GM12878 (cell line): ENCODE measurements around the gene C1orf21. TPM values are rescaled to one million over a fixed set of nuclear protein-coding genes. Genes with fewer than 3 reads are reported as not detected.

Source experiments
- ATAC-seq: fragments of 200-7000 bp; cut with Tn5 transposase; 3 replicates; pipeline ENCODE4 v1.9.1; 2020; ENCODE audit warnings: mild to moderate bottlenecking, moderate library complexity
- BruUV-seq: library from RNA; stranded (reverse); fragments of 400-500 nt; replicated peaks from 2 replicates; lab custom pipeline; 2021; lab: Mats Ljungman, UMichigan
- CTCF ChIA-PET: fragments of 300-600 bp; sonication (Branson Sonifier 250); formaldehyde crosslinking; extraction: SDS; loops from one replicate; lab custom pipeline; 2021; ENCODE audit warnings: inconsistent platforms; lab: Yijun Ruan, JAX
- POLR2A ChIA-PET: fragments of 350-600 bp; formaldehyde crosslinking; extraction: SDS; loops from one replicate; lab custom pipeline; 2021; ENCODE audit warnings: inconsistent platforms; lab: Charles Lee
- RAD21 ChIA-PET: fragments of 300-600 bp; sonication (Branson Sonifier 250); formaldehyde crosslinking; loops from one replicate; lab custom pipeline; 2023; ENCODE audit warnings: antibody characterized with exemption; ENCODE audit not compliant: unreplicated experiment; lab: Charles Lee
- SMC1A ChIA-PET: fragments of 300-600 bp; sonication (Branson Sonifier 250); formaldehyde crosslinking; loops from one replicate; lab custom pipeline; 2023; ENCODE audit not compliant: unreplicated experiment, uncharacterized antibody; lab: Charles Lee
- DNase-seq: peaks from one replicate; pipeline ENCODE4 v3.0.0-alpha.2; 2011; ENCODE audit warnings: low read depth, low spot score
- FAIRE-seq: peaks from 3 replicates; lab custom pipeline; 2011; peaks lifted over from hg19 to GRCh38; lab: Jason Lieb, UNC
- H2AFZ ChIP-seq: 2 replicates; pipeline ENCODE4 v1.6.0; 2011; ENCODE audit warnings: low read depth, low read length, control low read depth; ENCODE audit not compliant: control insufficient read depth
- H3K27ac ChIP-seq: 2 replicates; pipeline ENCODE4 v1.5.1; 2011; ENCODE audit warnings: control low read depth; ENCODE audit not compliant: control insufficient read depth, insufficient read depth
- H3K27me3 ChIP-seq, 2 experiments: replicated peaks in 1 of 2; 2 replicates each; pipeline versions ENCODE4 v1.6.0 to v1.6.1; 2011; ENCODE audit warnings: low read length in 1 of 2; ENCODE audit not compliant: control insufficient read depth in 2 of 2, insufficient read depth in 2 of 2
- H3K36me3 ChIP-seq, 2 experiments: 2 replicates each; pipeline ENCODE4 v1.5.1; 2011; ENCODE audit warnings: low read length in 1 of 2; ENCODE audit not compliant: control insufficient read depth in 2 of 2, insufficient read depth in 2 of 2
- H3K4me1 ChIP-seq: 2 replicates; pipeline ENCODE4 v1.6.1; 2011; ENCODE audit warnings: mild to moderate bottlenecking, low read length, moderate library complexity, mixed read lengths; ENCODE audit not compliant: control insufficient read depth, insufficient read depth
- H3K4me2 ChIP-seq: 2 replicates; pipeline ENCODE4 v1.6.0; 2011; ENCODE audit warnings: control low read depth; ENCODE audit not compliant: control insufficient read depth, insufficient read depth
- H3K4me3 ChIP-seq: fragments of 200-600 bp; sonication (generic); 2 replicates; pipeline ENCODE4 v1.5.1; 2016
- H3K79me2 ChIP-seq: 2 replicates; pipeline ENCODE4 v1.6.0; 2011; ENCODE audit warnings: low read length; ENCODE audit not compliant: control insufficient read depth, insufficient read depth
- H3K9ac ChIP-seq: 2 replicates; pipeline ENCODE4 v1.8.0; 2011; ENCODE audit warnings: low read length, control low read depth, mixed read lengths; ENCODE audit not compliant: control insufficient read depth, insufficient read depth
- H3K9me3 ChIP-seq: replicated peaks from 3 replicates; pipeline ENCODE4 v1.5.1; 2011; ENCODE audit warnings: mild to moderate bottlenecking, low read length; ENCODE audit not compliant: control insufficient read depth, insufficient read depth
- H4K20me1 ChIP-seq: 2 replicates; pipeline ENCODE4 v1.6.0; 2011; ENCODE audit not compliant: control insufficient read depth, insufficient read depth
- ASH2L ChIP-seq: fragments of 300-600, 200-600 bp; sonication (generic); IDR thresholded peaks from 2 replicates; pipeline ENCODE4 v1.6.1; 2017; ENCODE audit warnings: low read depth, mild to moderate bottlenecking, borderline replicate concordance
- ATF7 ChIP-seq: fragments of 450-650 bp; IDR thresholded peaks from 2 replicates; pipeline ENCODE4 v1.6.1; 2016; ENCODE audit warnings: low read depth, mild to moderate bottlenecking
- BCLAF1 ChIP-seq: fragments of 450-650 bp; IDR thresholded peaks from 2 replicates; pipeline ENCODE4 v1.6.1; 2017; ENCODE audit warnings: antibody characterized with exemption, mild to moderate bottlenecking, moderate library complexity
- BRCA1 ChIP-seq: IDR thresholded peaks from 2 replicates; pipeline ENCODE4 v1.6.1; 2011; ENCODE audit warnings: low read depth, low read length, improper control_type of control experiment
- CEBPB ChIP-seq, 2 experiments: fragments of 150-350 bp in 1 of 2; IDR thresholded peaks; 2 replicates each; pipeline ENCODE4 v1.6.1; 2012 to 2014; ENCODE audit warnings: low read depth in 2 of 2, low read length in 2 of 2, borderline replicate concordance in 1 of 2, inconsistent platforms in 1 of 2
- ETV6 ChIP-seq, 2 experiments: fragments of 450-650 bp in 1 of 2; IDR thresholded peaks in 1 of 2; conservative IDR thresholded peaks in 1 of 2; 2 replicates each; pipeline ENCODE4 v1.6.1; 2014; ENCODE audit warnings: antibody characterized with exemption in 1 of 2, borderline replicate concordance in 1 of 2, low read depth in 1 of 2, mild to moderate bottlenecking in 1 of 2, moderate library complexity in 1 of 2
- EZH2 ChIP-seq: IDR thresholded peaks from 2 replicates; pipeline ENCODE4 v1.6.1; 2012; ENCODE audit warnings: low read depth, mild to moderate bottlenecking, control low read depth, inconsistent platforms, low read length, borderline replicate concordance; ENCODE audit not compliant: control insufficient read depth
- MTA3 ChIP-seq: IDR thresholded peaks from 2 replicates; pipeline ENCODE4 v1.6.1; 2012; ENCODE audit warnings: low read length, inconsistent platforms, borderline replicate concordance
- NFIC ChIP-seq: IDR thresholded peaks from 2 replicates; pipeline ENCODE4 v1.6.1; 2012; ENCODE audit warnings: low read depth, mild to moderate bottlenecking, inconsistent platforms, low read length, moderate library complexity
- NKRF ChIP-seq: fragments of 450-650 bp; conservative IDR thresholded peaks from 2 replicates; pipeline ENCODE4 v1.6.1; 2017; ENCODE audit warnings: mild to moderate bottlenecking, moderate library complexity
- POLR2A ChIP-seq: IDR thresholded peaks from 2 replicates; pipeline ENCODE4 v1.6.1; 2011; ENCODE audit warnings: low read depth, mild to moderate bottlenecking, low read length
- POLR2AphosphoS2 ChIP-seq: IDR thresholded peaks from 2 replicates; pipeline ENCODE4 v1.6.1; 2011; ENCODE audit warnings: low read depth, mild to moderate bottlenecking, low read length, improper control_type of control experiment, moderate library complexity
- RBBP5 ChIP-seq: fragments of 200-600 bp; sonication (generic); conservative IDR thresholded peaks from 2 replicates; pipeline ENCODE4 v1.6.1; 2016
- RFX5 ChIP-seq: IDR thresholded peaks from 2 replicates; pipeline ENCODE4 v1.6.1; 2011; ENCODE audit warnings: low read depth, low read length, improper control_type of control experiment
- SIN3A ChIP-seq: IDR thresholded peaks from 2 replicates; pipeline ENCODE4 v1.6.1; 2012; ENCODE audit warnings: low read depth, low read length, improper control_type of control experiment
- SMC3 ChIP-seq: IDR thresholded peaks from 2 replicates; pipeline ENCODE4 v1.6.1; 2011; ENCODE audit warnings: low read length, improper control_type of control experiment, borderline replicate concordance
- SPI1 ChIP-seq: IDR thresholded peaks from 2 replicates; pipeline ENCODE4 v1.6.1; 2011; ENCODE audit warnings: low read depth, mild to moderate bottlenecking, low read length, moderate library complexity, borderline replicate concordance; ENCODE audit not compliant: insufficient read depth
- SREBF1 ChIP-seq: IDR thresholded peaks from 2 replicates; pipeline ENCODE4 v1.6.1; 2012; ENCODE audit warnings: mild to moderate bottlenecking, low read length
- TAF1 ChIP-seq: IDR thresholded peaks from 2 replicates; pipeline ENCODE4 v1.6.1; 2011; ENCODE audit warnings: mild to moderate bottlenecking, low read depth, low read length, borderline replicate concordance
- ZZZ3 ChIP-seq: IDR thresholded peaks from 2 replicates; pipeline ENCODE4 v1.6.1; 2011; ENCODE audit warnings: low read depth; ENCODE audit not compliant: control insufficient read depth, insufficient read length
- WGBS: methylation state at CpG from one replicate; pipeline ENCODE4 v1.1.6; 2016; ENCODE audit warnings: low lambda C conversion rate; ENCODE audit not compliant: insufficient replicate concordance, insufficient coverage; ENCODE audit errors: missing lambda C conversion rate; 5-methylcytosine and 5-hydroxymethylcytosine counted together
- in situ Hi-C: fragments of 300-500 bp; cut with MboI; formaldehyde crosslinking; loops from 9 replicates; pipeline ENCODE4 v1.14.3; 2018; ENCODE audit warnings: mixed read lengths
- intact Hi-C: fragments of 100-400 bp; cut with micrococcal nuclease; formaldehyde crosslinking; loops from one replicate; pipeline ENCODE4 v1.14.2; 2022; ENCODE audit not compliant: unreplicated experiment
- polyA plus RNA-seq, 11 experiments: library from polyadenylated mRNA; depleted of rRNA in 4 of 11; unstranded in 6 of 11; stranded (reverse) in 5 of 11; fragments of >200 nt; fragmentation: Nextera tagmentation in 4 of 11; fragmentation: Illumina TruSeq in 1 of 11; extraction: Ambion mirVana in 4 of 11; extraction: Trizol in 1 of 11; gene quantifications; 1 replicate in 1 of 11; 2 replicates in 10 of 11; pipeline versions ENCODE4 v1.2.1 to v1.2.3, GENCODE V29; 2011 to 2016; ENCODE audit warnings: inconsistent platforms in 2 of 11, missing spikeins in 2 of 11, low read depth in 1 of 11
- total RNA-seq, 4 experiments: library from RNA; depleted of rRNA in 3 of 4; stranded (reverse); fragments of >200 nt in 3 of 4; fragmentation: Illumina TruSeq in 1 of 4; extraction: Trizol in 1 of 4; gene quantifications; 2 replicates each; pipeline versions ENCODE4 v1.2.1 to v1.2.3, GENCODE V29; 2013 to 2021

The C1orf21 gene
- total and polyA plus RNA-seq, 10 of the 15 experiments (the other 5 are each of a cell fraction or from before 2014, with no cell fraction given): 0.03 to 1.6 (median 0.17) TPM; not detected in 3

- no TSS peak for BruUV-seq
These were observed 8.5 kb downstream of the C1orf21 start for GRCh38 chr1:184395370-184395769.

GRCh38 chr1:184395937-184396480, 9.2 kb downstream of the C1orf21 start:
- Histone ChIP-seq H2AFZ (no peak overlapping the region), H3K9me3 (no peaks in the 10 kb centered on the region), H3K27ac (no peak overlapping the region), H3K4me3 (no peak overlapping the region), H3K4me2 (no peak overlapping the region), H3K9ac (no peak overlapping the region), H3K4me1 (no peaks in the 10 kb centered on the region), H4K20me1 (no peaks in the 10 kb centered on the region), H3K36me3 (no peaks in the 10 kb centered on the region), H3K79me2 (no peaks in the 10 kb centered on the region), H3K27me3 (no peaks in the 10 kb centered on the region; a peak in 1 of 4 replicates)
- ATAC-seq (peak; percentile 46), DNase-seq (no peak), FAIRE-seq (no peak)
- BruUV-seq: no TSS peak
- ChIA-PET CTCF (no interaction called here), SMC1A (no interaction called here), POLR2A (no interaction called here), RAD21 (no interaction called here)
- intact Hi-C loops: no loop called here
- in situ Hi-C loops: no loop called here
- WGBS: 0% methylated on average over 2 of the region's 2 CpGs
- TF ChIP-seq BCLAF1: no peak
- TF ChIP-seq SIN3A: no peak
- TF ChIP-seq NKRF: no peak
- no peak for TF ChIP-seq RBBP5
- TF ChIP-seq CEBPB (IDR thresholded peaks at IDR 0.05; ENCODE audit: borderline replicate concordance in 1 of 2, low read depth in 2 of 2, low read length in 2 of 2): no peak
- no peak for TF ChIP-seq POLR2AphosphoS2
- TF ChIP-seq RFX5: no peak
- no peak for TF ChIP-seq ETV6 (conservative IDR thresholded peaks at IDR 0.05 in 1 of 2, IDR thresholded peaks at IDR 0.05 in 1 of 2; ENCODE audit: borderline replicate concordance in 1 of 2, low read depth in 1 of 2)

More at GRCh38 chr1:184395370-184395769, 8.5 kb downstream of the C1orf21 start:
- Histone ChIP-seq H3K79me2 (no peaks in the 10 kb centered on the region), H3K27me3 (no peaks in the 10 kb centered on the region; a peak in 1 of 4 replicates), H3K27ac (no peak overlapping the region), H2AFZ (no peak overlapping the region), H3K9ac (no peak overlapping the region), H3K4me1 (no peaks in the 10 kb centered on the region), H3K36me3 (no peaks in the 10 kb centered on the region), H3K4me3 (no peak overlapping the region), H3K4me2 (no peak overlapping the region), H4K20me1 (no peaks in the 10 kb centered on the region), H3K9me3 (no peaks in the 10 kb centered on the region)
- in situ Hi-C loops: no loop called here
- POLR2A ChIA-PET: no interaction called here
- 55% methylated on average over 2 of the region's 2 CpGs for WGBS
- CTCF ChIA-PET: no interaction called here
- no peak for ATAC-seq
- intact Hi-C loops: no loop called here
- TF ChIP-seq NFIC (no peak), SREBF1 (no peak), ZZZ3 (no peak), MTA3 (no peak), TAF1 (no peak), BRCA1 (no peak), EZH2 (no peak), SMC3 (no peak), POLR2A (no peak), ATF7 (no peak), ASH2L (no peak), SPI1 (no peak)
- FAIRE-seq: no peak
- no peak for DNase-seq
- SMC1A ChIA-PET: no interaction called here
- RAD21 ChIA-PET: no interaction called here
